Erythroblast (primary cell): ENCODE measurements around the gene CMTR1.

Experiments used
- GATA1 ChIP-seq: IDR thresholded peaks from 2 replicates; pipeline ENCODE4 v1.6.1; 2011; ENCODE audit warnings: low read depth, mild to moderate bottlenecking, control low read depth, low read length, moderate library complexity
- POLR2A ChIP-seq: IDR thresholded peaks from 2 replicates; pipeline ENCODE4 v1.6.1; 2011; ENCODE audit warnings: mild to moderate bottlenecking, low read length

DNA sequence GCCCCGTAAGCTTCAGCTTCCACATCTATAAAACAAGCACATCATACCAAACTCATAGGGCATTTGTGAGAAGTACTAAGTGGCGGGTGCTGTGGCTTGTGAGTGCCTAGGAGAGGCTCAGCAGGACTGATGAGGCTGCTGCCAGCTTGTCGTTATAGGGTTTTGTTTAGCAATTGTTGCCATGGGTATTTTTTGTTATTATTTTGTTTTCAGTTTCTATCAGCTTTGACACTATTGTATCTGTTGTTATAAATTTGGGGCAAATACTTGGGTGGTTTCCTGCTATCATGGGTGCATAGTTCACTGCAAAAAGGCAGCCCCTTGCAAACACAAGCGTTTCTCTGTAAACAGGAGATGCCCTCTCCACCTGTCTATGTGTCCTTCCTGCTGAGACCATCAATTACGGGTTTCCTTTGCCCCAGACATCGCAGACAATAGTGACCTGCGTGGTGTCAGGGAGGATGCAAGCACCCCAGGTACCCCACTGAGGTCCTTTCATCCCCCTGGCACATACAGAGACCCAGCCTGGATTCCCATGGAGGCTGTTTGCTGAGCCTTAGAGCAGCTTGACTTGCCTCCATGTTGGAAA, 69.8 kb downstream of the CMTR1 start:
- TF ChIP-seq POLR2A, result no peak
- no peak for TF ChIP-seq GATA1
